PFSK-1 (cell line): ENCODE results near the gene CTSW.

ENCODE experiments used
- POLR2AphosphoS5 ChIP-seq: IDR thresholded peaks from 2 replicates; pipeline ENCODE4 v1.6.1; 2012; ENCODE audit warnings: low read depth, mild to moderate bottlenecking, control low read depth, low read length, moderate library complexity
- TAF1 ChIP-seq: IDR thresholded peaks from 2 replicates; pipeline ENCODE4 v1.6.1; 2012; ENCODE audit warnings: low read length, control low read depth, borderline replicate concordance; ENCODE audit not compliant: insufficient read depth
- TF ChIP-seq, protein P1 (sequence below), 2 experiments: IDR thresholded peaks; 2 replicates each; pipeline versions ENCODE4 v1.6.1 to v1.8.0; 2011 to 2012; ENCODE audit warnings: low read depth in 2 of 2, low read length in 2 of 2, control low read depth in 1 of 2, inconsistent platforms in 1 of 2, mild to moderate bottlenecking in 1 of 2, moderate library complexity in 1 of 2; ENCODE audit not compliant: insufficient read depth in 1 of 2

DNA sequence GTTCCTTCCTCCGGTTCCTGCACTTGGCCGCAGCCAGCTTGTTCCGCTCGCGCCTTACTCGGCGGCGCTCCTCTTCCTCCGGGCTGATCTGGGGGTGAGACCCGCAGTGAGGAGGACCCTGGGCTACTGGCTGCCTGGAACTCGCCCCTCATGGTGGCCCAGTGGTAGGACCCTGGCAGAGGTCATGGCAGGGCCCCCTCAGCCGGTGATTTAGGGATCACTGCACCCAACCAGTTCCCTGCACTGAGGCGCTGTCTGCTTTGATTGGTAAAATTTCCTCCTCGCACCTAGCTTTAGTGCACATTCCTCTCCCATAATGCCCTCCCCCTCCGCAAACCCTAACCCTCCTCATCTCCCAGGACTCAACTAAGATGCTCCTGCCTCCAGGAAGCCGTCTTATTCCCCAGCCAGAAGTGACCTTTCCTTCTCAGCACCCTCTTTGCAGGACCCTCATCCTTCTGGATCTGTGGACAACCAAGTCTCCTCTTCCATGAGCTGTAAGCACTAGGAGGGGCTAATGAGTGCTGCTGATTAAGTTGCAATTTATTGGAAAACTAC lies 14.5 kb downstream of the CTSW start:
- no peak for TF ChIP-seq POLR2AphosphoS5
- TF ChIP-seq, protein P1, sequence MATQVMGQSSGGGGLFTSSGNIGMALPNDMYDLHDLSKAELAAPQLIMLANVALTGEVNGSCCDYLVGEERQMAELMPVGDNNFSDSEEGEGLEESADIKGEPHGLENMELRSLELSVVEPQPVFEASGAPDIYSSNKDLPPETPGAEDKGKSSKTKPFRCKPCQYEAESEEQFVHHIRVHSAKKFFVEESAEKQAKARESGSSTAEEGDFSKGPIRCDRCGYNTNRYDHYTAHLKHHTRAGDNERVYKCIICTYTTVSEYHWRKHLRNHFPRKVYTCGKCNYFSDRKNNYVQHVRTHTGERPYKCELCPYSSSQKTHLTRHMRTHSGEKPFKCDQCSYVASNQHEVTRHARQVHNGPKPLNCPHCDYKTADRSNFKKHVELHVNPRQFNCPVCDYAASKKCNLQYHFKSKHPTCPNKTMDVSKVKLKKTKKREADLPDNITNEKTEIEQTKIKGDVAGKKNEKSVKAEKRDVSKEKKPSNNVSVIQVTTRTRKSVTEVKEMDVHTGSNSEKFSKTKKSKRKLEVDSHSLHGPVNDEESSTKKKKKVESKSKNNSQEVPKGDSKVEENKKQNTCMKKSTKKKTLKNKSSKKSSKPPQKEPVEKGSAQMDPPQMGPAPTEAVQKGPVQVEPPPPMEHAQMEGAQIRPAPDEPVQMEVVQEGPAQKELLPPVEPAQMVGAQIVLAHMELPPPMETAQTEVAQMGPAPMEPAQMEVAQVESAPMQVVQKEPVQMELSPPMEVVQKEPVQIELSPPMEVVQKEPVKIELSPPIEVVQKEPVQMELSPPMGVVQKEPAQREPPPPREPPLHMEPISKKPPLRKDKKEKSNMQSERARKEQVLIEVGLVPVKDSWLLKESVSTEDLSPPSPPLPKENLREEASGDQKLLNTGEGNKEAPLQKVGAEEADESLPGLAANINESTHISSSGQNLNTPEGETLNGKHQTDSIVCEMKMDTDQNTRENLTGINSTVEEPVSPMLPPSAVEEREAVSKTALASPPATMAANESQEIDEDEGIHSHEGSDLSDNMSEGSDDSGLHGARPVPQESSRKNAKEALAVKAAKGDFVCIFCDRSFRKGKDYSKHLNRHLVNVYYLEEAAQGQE (IDR thresholded peaks at IDR 0.05; ENCODE audit: insufficient read depth in 1 of 2, low read depth in 2 of 2, low read length in 2 of 2) = no peak
- no peak for TF ChIP-seq TAF1
